GM19193 (cell line): ENCODE results near the gene NUBPL.

ENCODE experiments used
- POLR2A ChIP-seq: IDR thresholded peaks from 4 replicates; pipeline ENCODE4 v1.6.1; 2011; ENCODE audit not compliant: insufficient read depth, insufficient read length; ENCODE audit errors: extremely low read depth

NUBPL gene

DNA sequence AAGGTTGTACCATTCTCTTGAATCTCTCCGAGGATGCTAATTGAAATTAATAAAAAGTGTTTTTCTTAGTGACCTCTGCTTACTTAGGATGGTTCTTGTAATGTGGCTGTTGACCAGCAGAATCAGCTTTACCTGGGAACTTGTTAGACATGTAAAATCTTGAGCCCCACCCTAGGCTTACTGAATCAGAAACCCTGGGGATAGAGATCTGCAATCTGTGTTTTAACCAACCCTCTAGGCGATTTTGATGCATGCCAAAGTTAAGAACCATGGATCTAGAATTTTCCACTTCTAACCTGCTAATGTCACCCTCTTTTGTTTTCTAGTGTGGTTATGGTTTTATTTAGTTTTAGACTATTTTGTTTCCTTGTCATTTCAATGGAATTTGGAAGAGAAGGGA lies 6.5 kb downstream of the NUBPL start:
- no peak for TF ChIP-seq POLR2A

DNA sequence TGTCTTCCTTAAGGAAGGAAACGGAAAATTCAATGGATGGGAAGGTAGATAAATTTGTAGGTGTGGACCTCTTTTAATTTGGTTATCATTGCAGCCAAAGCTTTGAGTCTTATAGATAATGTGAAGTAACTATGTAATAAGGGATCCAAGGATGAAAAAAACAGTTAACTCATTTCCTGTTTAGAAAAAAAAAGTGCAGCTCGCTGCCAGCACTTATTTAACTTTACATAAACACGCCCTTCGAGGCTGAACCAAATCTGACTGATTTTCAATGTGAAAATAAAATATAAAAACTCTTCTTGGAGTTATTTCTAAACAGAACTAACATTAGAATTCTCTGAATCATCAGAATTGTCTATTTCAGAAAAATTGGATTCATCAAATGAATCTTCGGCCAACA lies 7.0 kb downstream of the NUBPL start:
- TF ChIP-seq POLR2A, result no peak

DNA sequence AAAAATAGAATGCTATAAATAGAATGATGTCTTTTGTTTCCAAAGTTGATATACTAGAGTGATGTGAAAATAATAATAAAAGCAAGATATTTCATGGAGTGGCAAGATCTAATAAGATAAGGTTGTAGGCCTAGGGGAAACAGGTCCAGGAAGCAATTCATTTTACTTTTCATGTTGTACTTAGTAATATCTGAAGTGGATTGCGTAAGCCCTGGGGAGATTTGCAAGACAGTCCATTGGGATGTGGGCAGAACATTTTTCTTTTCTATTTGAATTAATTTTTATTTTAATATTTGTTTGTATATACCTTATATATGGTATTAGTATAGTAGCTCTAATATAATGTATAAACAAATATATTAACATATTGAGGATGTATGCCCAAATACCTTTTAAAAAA lies 7.5 kb downstream of the NUBPL start:
- no peak for TF ChIP-seq POLR2A

DNA sequence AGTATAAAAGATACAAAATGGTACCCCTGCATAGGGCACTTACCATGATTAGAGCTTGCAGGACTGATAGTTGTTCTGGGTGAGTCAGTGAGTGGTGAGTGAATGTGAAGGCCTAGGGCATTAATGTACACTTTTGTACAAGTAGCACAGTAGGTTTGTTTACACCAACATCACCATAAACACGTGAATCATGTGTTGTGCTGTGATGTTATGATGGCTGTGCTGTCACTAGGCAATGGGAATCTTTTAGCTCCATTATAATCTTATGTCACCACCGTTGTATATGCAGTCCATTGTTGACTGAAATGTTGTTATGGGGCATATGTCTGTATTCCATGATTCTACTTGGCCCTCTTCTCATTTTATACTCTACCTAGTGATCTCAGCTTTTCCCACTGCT lies 11.8 kb downstream of the NUBPL start:
- no peak for TF ChIP-seq POLR2A

DNA sequence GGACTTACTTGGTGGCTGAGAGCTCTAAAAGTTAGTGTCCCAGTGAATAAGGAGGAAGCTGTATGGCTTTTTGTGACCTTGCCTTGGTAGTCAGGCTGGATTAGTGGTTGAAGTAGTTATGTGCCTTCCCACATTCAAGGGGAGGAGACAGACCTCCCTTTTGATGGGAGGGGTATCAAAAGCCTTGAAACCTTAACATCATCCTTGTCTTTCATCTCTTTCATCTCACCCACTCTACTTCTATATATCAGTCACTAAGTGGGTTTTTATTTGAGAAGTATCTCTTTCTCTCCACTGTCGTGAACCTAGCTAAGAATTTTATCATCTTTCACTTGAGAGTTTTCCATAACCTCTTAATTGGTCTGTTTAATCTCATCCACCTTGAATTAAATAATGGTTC lies 15.7 kb downstream of the NUBPL start:
- no peak for TF ChIP-seq POLR2A

DNA sequence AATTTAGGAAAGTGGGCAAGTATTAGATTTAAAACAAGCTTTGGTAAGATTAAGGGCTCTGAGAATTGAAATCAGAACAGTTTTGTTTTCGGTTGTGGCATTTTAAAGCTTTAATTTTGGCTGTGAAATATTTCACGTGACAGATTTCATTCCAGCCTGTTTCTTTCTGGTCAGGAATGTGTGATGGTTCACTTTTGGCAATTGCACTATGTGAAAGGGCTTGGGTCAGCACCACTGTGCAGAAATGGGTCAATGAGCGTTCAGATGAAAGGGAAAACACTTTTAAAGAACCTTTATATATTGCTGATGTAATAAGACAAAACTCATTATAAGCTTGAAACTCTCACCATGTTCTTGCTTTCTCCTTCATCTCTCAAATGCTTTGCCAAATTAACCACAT lies 17.1 kb downstream of the NUBPL start:
- TF ChIP-seq POLR2A, result no peak

DNA sequence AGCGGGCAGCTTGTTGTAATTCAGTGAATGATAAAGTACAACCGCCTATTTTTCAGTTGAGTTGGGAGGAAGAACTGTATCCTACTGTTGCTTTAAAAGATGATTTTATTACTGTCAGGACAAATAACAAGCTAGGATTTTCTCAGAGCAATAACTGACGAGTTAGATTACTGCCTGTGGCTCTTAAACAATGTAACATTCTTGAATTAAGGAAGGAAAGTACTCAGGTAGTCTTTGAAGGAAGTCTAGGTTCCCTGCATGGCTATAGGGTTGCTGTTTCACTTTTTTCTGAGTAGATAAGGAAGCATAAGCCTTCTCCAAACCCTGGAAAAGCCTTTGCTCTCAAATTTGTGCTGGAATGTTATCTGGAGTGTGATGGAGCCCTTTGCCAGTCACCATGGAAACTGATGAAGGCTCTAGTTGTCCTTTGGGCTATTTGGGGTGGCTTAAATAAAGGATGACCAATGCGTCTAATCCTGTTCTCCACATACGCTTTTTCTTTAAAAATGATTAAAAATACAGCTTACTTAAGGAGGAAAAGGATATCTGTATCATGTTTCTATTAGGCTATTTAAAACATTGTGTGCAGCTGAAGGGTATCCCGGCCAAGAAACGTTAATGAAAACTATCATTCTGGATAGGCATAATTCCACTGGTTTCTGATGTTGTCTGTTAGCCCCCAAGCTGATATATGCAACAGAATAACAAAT lies 17.7 kb downstream of the NUBPL start:
- no peak for TF ChIP-seq POLR2A

DNA sequence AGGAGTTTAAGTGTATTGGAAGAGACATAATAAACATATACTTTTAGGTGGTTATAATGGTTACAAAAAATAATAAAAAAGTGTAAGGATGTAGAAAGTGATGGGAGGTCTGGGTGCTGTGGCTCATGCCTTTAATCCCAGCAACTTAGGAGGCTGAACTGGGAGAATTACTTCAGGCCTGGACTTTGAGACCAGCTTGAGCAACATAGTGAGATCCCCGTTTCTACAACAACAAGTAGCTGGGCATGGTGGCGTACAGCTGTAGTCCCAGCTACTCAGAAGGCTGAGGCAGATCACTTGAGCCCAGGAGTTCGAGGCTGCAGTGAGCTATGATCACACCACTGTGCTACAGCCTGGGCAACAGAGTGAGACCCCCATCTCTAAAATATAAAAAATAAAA lies 19.0 kb downstream of the NUBPL start:
- TF ChIP-seq POLR2A, result no peak

DNA sequence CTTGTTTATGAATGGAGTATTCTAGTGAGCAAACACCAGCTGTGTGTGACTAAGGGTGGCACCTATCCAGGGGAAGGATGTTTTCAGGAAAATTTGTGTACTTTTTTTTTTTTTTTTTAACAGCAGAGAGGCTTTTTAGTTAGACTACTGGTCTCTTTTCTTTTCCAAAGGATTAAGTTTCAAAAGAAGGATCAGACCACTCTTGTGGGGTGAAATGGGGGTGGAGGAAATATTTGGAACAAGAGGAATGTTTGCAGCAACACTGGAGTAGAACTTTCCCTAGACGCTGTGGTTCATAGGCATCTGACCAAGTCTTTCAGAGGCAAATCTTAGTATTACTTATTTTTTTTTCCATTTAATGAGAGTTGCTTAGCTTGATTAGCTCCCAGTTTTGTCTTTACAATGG lies 21.1 kb downstream of the NUBPL start:
- TF ChIP-seq POLR2A, result no peak

DNA sequence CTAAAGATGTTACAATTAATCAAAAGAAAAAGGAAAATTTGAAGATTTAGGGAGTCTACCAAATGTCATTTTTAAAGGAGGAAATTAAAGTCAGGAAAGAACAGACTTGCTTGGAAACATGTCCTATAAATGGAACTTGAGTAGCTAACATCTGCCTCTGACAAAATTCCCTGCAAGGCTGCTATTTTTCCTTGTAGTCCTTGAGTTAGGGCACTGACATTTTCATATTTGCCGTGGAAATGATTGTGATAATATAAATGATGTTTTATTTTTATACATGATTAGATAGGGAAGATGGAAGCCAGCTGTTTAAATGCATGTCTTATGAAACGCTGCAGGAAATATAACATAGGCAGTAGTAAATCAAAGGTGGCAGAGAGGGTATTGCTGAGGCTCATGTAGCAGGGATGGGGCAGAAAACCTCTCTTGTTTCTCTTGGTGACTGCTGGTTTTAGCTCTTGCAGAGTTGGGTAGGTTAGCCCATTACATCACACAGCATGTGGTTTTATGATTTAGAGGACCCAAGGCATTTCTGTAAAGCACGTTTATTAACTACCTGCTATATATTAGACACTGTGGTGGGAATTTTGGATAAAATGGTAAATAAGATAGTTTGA lies 21.7 kb downstream of the NUBPL start:
- TF ChIP-seq POLR2A, result no peak

DNA sequence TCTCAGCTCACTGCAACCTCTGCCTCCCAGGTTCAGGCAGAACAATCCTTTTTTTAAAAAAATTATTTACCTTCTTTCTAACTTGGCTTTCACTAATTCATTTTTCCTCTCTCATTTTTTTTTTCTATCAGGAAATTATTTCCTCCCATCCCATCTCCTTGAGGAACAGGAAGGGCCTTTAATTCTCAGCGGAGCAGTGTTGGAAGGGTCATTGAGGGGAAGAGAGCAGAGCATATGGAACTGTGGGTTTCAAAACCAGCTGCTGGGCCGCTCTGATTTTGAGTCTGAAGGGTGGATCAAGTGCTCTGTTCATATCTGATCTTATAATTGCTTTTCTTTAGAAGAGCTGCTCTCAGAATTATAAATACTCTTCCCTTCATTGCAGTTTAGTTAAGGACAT lies 29.0 kb downstream of the NUBPL start:
- TF ChIP-seq POLR2A, result no peak

DNA sequence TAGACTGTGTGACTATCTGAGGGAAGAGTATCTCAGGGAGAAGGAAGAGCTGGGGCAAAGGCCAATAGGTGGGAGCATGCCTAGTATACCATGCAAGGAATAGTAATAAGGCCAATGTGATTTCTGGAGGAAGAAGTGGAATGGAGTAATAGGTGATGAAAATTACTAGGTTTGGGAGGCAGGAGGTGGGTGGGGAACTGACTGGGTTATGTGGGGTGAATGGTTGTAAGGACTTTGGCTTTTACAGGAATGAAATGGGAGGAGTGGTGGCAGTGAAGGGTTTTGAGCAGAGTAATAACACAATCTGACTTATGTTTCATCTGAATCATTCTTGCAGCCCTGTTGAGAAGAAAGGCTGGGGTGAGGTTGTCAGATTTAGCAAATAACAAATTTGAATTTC lies 30.9 kb downstream of the NUBPL start:
- TF ChIP-seq POLR2A, result no peak

DNA sequence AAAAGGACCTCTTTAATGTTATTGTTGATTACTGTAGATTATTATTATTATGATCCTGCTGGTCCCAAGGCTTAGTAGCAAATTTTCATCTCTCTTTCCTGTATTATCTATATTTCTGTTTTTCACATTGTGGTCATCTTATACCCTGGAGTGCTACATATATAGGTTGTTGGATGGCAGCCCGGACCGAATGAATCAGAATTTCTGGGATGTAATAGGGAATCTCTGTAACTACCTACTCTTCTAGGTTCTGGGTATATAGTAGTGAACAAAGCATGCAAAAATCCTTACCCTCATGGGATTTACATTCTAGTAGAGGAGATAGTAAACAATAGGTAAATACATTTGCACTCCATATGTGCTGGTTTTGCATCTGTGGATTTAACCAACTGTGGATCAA lies 31.4 kb downstream of the NUBPL start:
- TF ChIP-seq POLR2A, result no peak

DNA sequence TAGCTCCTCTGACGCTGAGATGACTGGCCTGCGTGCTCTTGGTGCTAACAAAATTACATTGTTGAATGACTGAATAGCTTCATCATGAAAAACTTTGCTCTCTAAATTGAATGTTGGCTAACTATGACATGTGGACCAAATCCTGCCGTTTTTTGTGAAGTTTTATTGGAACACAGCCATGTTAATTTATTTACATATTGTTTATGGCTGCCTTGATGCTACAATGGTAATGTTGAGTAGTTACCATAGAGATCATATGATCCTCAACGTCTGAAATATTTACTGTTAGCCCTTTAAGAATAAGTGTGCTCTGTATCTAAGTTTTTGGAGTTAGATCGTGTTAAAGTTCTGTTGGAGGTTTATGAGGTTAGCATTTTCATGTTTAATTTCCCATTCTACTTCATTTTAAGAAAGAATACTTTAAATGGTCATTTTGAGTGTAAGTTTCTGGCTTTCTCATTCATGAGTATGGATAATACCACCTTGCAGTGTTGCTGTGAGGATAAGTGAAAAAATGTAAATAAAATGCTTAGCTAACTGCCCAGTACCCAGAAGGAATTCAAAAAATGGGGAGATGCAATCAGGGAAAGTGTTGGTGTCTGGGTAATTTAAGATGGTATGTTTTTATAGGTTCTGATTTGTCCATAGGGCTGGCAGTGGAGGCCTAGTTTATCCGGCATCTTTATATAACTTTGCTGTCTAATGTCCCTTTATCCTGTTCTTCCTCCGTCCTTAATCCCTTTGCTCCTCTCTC lies 35.3 kb downstream of the NUBPL start:
- no peak for TF ChIP-seq POLR2A

DNA sequence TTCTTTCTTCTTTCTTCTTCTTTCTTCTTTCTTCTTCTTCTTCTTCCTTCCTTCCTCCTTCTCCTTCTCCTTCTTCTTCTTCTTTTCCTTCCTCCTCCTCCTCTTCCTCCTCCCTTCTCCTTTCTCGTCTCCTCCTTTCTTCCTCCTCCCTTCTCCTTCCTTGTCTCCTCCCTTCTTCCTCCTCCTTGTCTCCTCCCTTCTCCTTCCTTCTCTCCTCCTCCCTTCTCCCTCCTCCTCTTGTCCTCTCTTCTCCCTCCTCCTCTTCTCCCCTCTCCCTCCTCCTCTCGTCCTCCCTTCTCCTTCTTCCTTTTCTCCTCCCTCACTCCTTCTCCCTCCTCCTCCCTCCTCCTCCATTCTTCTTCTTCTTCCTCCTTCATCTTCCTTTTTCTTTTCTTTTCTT lies 44.5 kb downstream of the NUBPL start:
- TF ChIP-seq POLR2A, result no peak
